ENCODE measurements around the gene ZNF385C.

The ZNF385C gene

GRCh38 chr17:41982026-41982760 is 116.1 kb downstream of the ZNF385C start:
- DNase-seq: no peak

- DNase-seq: no peak
These were observed 120.3 kb downstream of the ZNF385C start for GRCh38 chr17:41977991-41978390.

DNA sequence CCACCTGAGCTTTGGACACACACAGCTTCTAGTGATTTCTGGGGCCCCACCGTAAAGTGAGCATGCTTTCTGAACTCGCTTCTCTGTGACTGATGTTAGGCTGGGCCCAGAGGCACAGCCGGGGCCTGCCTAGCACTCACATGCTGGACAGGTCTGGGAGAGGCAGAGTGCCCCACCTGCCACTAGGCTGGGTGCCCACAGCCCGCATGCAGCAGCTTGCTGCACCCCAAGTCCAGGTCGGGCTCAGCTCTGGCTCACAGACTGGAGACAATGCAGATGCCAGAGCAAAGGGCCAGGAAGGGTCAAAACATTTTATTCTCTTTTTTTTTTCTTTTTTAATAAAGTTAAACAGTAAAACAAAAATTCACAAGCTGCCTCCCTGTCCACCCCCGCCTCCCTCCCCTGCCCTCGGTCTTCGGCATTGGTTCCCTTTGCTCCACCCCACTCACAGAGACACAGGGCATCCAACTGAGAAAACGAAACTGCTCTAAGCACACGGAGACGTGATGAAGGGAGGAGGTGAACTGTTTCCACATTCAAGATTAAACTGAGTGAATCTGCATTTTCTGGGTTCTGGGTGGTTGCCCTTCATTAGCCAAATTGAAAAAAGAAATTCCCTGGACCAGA is 122.0 kb downstream of the ZNF385C start:
- no peak for DNase-seq

Data from HCEC 1CT (cell line).